Cerebellar nuclear complex (tissue), 1 donor: ENCODE measurements around the gene BRINP3.

ENCODE experiments used
- DNase-seq, 2 experiments: peaks; one replicate each; lab custom pipeline; 2025; lab: John Stamatoyannopoulos, UW

Gene BRINP3

GRCh38 chr1:190452272-190452848 lies 25.3 kb downstream of the BRINP3 start:
- no peak for DNase-seq

DNA sequence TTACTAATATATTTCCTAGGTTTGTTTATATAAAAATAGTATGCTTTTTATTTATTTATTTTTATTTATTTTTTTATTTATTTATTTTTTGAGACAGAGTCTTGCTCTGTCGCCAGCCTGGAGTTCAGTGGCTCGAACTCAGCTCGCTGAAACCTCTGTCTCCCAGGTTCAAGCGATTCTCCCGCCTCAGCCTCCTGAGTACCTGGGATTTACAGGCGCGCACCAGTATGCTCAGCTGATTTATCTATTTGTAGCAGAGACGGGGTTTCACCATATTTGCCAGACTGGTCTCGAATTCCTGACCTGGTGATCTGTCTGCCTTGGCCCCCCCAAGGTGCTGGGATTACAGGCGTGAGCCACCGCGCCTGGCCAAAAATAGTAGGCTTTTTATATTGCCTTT lies 33.2 kb downstream of the BRINP3 start:
- DNase-seq: no peak

- DNase-seq: no peak
These were observed 38.2 kb downstream of the BRINP3 start for GRCh38 chr1:190439447-190439846.

DNA sequence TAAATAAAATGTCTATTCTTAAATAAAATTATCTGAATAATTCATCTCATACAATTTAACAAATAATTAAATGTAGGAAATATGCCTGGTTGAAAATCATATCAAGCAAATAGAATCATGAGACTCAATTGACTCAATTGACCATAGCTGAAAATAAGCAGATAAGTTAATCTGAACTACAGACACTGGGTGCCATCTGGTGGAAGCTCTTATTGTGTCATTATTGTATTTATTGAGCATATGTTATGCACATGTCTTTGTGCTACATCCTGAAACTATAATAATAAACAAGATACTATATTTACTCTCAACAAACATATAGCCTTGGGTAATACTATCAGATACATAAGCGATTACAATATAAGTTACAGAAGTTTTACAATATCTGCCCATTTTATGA lies 41.0 kb downstream of the BRINP3 start:
- no peak for DNase-seq

- no peak for DNase-seq
These were observed 47.7 kb downstream of the BRINP3 start for GRCh38 chr1:190429932-190430331.

DNA sequence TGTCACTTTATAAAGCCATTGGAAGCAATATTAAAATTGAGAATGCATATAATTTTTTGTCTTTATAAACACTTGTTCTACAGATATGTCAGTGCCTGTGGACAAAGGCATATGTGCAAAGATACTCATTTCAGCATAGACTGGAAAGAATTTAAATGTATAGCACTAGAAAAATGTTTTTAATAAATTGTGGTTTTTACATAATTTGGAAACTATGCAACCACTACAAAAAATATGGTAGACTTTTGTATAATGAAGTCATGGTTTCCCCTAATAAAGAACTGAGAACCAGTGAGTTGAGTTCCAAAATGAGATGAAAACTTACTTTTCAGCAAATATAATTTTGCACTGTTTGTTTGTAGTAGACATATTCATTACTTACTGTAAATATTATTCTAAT lies 48.5 kb downstream of the BRINP3 start:
- no peak for DNase-seq

DNA sequence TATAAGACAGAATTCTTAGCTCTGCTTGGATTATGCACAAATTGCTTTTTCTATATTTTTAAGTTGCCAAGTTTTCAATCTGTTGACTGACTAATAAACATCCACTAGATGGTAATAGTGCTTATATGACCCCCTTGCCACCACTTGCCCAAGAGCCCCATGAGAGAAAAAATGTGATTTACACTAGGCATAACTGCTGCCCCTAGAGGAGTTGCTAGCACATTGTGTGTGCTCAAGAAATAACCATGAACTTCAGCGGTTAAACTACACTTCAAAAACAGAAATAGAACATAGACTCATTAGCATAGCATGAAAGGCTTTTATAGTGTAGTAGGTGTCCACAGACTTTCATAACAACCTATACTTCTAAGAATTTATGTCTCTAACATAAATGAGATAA lies 61.4 kb downstream of the BRINP3 start:
- no peak for DNase-seq

DNA sequence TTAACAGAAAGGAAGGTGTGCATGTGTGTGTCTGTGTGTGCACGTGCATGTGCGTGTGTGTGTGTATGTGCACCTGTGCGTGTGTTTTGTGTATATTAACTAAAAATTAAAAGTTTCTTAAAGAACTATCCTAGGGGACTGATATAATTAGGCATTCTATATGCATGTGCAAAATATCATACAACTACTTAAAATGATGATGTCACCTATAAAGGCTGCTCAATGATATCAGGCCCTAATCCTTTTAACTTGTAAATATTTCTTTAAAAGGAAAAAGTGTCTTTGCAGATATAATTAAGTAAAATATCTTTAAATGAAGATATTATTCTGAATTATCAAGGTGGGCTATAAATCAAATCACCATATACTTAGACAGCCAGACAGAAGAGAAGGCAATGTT lies 64.5 kb downstream of the BRINP3 start:
- no peak for DNase-seq

- no peak for DNase-seq
These were observed 74.3 kb downstream of the BRINP3 start for GRCh38 chr1:190403402-190403801.

GRCh38 chr1:190399233-190399632 lies 78.4 kb downstream of the BRINP3 start:
- no peak for DNase-seq

- DNase-seq: no peak
These were observed 86.1 kb downstream of the BRINP3 start for GRCh38 chr1:190391582-190391981.

DNA sequence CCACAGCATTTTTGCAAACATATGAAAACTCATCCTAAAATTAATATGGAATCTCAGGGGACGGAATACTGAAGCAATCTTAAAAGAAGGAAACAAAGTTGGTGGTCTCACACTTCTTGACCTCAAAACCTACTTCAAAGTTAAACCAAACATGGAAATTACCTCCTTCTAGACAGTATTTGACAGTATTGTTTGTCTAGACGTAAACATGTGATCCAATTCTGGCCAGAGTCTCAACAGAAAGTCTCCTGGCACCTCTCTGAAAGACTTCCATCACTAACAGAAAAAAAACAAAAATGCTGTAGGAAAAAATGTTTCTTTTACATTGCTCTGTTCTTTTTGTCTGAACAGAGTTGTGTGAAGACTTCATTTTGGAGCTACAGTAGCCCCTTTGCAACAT lies 99.7 kb downstream of the BRINP3 start:
- DNase-seq: no peak

GRCh38 chr1:190377294-190377693 lies 100.4 kb downstream of the BRINP3 start:
- no peak for DNase-seq

DNA sequence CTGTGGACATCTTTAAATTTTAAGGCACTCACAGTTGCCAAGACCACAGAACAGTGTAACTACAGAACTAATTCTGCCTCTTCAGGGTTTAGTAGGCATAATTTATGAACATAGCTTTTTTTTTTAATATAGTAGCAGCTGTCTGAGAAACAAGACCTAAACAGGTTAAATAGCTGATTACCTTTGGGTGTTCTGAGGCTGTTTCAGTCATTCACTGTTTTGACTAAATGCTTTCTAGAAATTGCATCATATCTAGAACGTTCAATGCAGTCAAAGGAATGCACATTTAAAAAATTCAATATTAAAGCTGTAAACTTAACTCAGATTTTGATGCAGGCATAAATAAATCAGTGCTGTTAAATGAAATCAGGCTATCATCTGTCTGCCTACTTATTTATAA lies 101.6 kb downstream of the BRINP3 start:
- no peak for DNase-seq

- DNase-seq: no peak
These were observed 103.8 kb downstream of the BRINP3 start for GRCh38 chr1:190373705-190374336.

GRCh38 chr1:190367200-190367599 lies 110.5 kb downstream of the BRINP3 start:
- no peak for DNase-seq

DNA sequence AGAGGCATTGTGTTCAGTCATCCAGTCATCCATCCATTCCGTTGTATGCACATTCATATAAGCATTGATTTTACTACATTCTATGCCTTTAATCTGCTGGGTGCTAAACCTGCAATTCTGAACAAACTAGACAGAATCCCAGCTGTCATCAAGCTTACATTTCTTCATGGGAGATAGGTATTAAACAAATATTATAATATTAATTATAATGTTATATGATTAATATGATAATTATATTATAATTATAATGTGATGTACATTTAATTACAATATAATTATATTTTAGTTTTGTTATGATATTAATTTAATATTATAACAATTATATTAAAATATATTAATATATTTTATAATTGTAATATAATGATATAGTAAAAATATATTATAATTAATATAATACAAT lies 112.4 kb downstream of the BRINP3 start:
- no peak for DNase-seq

DNA sequence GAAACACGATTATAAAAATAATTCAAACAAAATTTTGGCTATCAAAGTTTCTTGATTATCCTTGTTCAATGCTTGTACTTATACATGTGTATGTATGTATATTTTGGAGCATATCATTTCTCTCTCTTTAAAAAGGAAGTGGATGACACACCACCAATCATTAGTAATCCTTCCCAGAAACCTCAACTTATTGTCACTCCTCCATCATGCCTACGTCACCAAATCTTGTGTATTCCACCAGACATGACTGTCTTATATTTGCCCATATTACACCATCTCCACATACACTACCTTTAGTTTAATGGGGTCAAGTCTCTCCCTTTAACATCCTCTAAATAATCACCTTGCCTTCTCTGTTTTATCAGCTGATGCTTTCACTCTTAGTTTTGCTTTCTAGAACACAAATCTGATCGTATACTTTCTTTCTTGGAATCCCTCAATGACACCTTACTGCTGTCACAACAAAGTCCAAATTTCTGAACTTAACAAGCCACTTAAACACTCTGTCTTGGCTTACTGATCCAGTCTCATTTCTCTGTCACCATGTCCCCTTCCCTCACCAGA lies 124.0 kb downstream of the BRINP3 start:
- DNase-seq: no peak

GRCh38 chr1:190344454-190344853 lies 133.2 kb downstream of the BRINP3 start:
- DNase-seq: no peak

DNA sequence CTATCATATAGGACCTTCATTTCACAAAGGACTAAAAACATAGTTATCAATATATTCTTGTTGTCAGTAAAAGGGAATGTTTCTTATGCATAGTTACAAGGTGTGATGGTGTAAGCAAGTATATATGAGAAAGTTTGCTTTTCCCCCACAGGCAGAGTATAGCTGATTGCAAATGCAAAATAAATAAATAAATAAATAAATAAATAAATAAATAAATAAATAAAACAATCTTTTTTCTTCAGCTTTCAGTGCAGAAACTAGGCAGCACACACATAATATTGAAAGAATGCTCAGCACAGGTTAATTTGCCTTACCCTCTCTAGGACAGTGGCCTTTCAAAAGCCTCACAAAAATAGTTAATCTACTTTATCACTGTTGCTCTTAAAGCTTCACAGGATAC lies 138.8 kb downstream of the BRINP3 start:
- no peak for DNase-seq

DNA sequence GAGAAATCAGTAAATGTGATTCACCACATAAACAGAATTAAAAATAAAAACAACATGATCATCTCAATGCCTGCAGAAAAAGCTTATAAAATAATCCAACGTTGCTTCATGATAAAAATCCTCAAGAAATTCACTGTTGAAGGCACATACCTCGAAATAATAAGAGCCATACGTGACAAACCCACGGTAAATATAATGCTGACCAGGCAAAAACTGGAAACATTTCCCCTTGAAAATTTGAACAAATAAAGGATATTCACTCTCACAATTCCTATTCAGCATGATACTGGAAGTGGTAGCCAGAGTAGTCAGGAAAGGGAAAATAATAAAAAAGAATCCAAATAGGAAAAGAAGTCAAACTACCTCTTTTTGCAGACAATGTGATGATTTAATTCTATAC lies 148.8 kb downstream of the BRINP3 start:
- no peak for DNase-seq

DNA sequence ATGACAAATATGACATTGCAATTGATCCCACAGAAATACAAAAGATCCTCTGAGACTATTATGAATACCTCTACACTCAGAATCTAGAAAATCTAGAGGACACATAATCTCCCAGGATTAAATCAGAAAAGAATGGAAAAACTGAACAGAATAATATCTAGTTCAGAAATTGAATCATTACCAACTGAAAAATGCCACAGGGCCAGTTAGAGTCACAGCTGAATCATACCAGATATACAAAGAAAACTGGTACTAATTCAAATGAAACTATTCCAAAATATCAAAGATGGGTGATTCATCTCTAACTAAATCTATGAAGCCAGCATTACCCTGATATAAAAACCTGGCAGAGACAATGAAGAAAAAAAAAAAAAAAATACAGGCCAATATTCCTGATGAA lies 149.3 kb downstream of the BRINP3 start:
- no peak for DNase-seq

- DNase-seq: no peak
These were observed 150.4 kb downstream of the BRINP3 start for GRCh38 chr1:190327271-190327670.

- no peak for DNase-seq
These were observed 154.1 kb downstream of the BRINP3 start for GRCh38 chr1:190323530-190323929.
